Gastroesophageal sphincter (tissue), 3 donors: ENCODE data around the gene LOXHD1.

ENCODE experiments used
- POLR2A ChIP-seq, 2 donors: fragments of 450-650 bp; IDR thresholded peaks; one replicate each; pipeline ENCODE4 v1.6.1; 2017; ENCODE audit warnings: antibody characterized with exemption in 2 of 2, mild to moderate bottlenecking in 2 of 2, moderate library complexity in 1 of 2
- TF ChIP-seq, protein P1 (sequence below), 4 experiments: fragments of 200-600 bp in 2 of 4; fragments of 450-650 bp in 2 of 4; sonication (generic) in 1 of 4; IDR thresholded peaks; one replicate each; pipeline ENCODE4 v1.5.1; 2017 to 2019; ENCODE audit warnings: antibody characterized with exemption in 4 of 4, mild to moderate bottlenecking in 2 of 4, moderate library complexity in 2 of 4

DNA sequence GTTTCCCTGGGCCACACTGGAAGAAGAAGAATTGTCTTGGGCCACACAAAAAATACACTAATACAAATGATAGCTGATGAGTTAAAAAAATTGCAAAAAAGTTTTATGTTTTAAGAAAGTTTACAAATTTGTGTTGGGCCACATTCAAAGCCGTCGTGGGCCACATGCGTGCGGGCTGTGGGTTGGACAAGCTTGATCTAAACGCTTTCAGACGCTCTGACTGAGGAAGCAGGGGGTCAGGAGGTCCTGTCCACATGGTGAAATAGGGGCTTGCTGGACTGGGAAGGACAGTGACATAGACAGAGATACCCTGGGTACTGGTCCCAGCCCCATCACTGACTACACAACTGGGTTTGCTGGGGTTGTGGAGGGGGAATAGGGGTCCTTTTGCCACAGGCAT lies 86.4 kb downstream of the LOXHD1 start:
- TF ChIP-seq, protein P1, sequence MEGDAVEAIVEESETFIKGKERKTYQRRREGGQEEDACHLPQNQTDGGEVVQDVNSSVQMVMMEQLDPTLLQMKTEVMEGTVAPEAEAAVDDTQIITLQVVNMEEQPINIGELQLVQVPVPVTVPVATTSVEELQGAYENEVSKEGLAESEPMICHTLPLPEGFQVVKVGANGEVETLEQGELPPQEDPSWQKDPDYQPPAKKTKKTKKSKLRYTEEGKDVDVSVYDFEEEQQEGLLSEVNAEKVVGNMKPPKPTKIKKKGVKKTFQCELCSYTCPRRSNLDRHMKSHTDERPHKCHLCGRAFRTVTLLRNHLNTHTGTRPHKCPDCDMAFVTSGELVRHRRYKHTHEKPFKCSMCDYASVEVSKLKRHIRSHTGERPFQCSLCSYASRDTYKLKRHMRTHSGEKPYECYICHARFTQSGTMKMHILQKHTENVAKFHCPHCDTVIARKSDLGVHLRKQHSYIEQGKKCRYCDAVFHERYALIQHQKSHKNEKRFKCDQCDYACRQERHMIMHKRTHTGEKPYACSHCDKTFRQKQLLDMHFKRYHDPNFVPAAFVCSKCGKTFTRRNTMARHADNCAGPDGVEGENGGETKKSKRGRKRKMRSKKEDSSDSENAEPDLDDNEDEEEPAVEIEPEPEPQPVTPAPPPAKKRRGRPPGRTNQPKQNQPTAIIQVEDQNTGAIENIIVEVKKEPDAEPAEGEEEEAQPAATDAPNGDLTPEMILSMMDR (IDR thresholded peaks at IDR 0.05): no peak
- no peak for TF ChIP-seq POLR2A (IDR thresholded peaks at IDR 0.05)
